ENCODE measurements around the gene MCAM.

MCAM gene

DNA sequence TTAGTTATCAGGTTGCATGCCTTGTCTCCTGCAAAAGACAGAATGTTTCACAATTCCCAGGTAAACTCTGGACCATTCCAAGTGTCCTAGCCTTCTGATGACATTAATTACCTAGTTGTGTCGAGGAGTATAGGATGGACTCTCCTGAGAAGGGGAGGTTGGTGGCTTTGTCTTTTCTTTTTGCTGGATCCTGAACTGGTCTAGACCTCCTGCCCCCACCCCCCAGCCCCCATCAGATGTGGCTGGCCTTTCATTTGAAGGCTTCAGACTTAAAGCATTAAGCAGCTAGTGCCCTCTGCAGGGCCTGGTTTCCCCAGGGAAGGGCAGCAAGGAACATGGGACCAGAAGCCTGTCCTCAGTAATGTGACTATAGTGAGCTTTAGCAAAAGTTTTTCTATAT lies 9.7 kb downstream of the MCAM start:
- no peak for DNase-seq (ENCODE audit: low spot score)

DNA sequence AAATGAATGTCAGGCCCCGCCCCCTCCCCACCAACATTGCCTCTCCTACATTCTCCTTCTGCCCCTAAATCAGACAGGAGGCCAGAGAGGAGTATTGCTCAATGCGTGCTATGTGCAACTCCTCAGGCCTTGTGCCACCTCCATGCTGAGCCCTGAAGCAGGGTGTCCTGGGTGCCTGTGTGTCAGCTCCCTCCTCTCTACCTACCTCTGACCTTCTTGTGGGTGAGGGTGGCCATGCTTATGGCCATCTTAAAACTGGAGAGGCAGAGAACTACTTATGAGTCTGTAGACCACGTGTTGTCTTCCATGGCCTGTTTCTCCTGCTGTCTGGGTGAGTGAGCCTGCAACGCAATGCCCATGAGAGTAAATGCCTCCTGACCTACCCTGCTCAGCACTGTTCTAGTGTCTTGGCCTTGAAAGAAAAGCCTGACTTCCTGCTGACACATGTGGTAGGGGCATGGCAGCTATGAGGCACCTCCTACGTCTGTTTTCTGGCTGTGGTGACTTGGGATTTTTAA lies 10.5 kb downstream of the MCAM start:
- peak; percentile 58 for DNase-seq (ENCODE audit: low spot score)

DNA sequence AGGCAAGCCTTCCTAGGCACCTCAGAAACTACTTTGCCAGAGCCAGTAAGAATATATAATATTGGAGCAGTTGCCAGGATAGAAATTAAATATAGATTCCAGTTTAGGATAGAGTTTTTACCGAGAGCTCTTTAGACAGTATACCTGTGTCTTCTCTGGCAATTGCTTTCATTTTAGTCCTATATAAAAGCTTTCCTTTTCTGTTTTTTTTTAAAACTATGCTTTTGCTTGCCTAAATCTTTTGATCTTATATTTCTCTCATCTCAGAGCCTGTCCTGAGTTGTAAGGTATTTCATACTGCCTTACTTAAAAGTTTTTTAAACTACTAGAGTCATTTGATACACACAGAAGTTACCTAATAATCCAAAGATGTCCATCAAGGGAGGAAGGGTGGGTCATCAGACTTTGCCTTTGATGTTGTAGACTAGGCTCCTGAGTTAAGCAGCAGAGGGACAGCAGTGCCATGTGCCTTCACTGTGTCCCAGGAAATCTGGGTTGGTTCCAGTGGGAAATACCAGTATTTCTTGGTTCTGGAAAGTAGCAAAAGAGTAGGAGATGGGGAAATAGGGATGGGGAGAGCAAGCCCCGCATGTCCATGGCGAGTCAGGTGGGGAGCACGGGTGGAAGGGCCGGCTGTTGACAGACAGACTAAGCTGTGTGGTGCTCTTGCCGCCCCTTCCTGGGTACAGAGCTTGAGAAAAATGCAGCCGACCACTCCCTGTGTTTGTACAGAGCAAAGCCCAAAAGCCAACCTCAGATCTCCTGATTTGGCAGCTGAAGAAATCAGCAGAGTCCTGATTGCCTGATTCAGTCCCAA lies 11.2 kb downstream of the MCAM start:
- DNase-seq (ENCODE audit: low spot score) = no peak

DNA sequence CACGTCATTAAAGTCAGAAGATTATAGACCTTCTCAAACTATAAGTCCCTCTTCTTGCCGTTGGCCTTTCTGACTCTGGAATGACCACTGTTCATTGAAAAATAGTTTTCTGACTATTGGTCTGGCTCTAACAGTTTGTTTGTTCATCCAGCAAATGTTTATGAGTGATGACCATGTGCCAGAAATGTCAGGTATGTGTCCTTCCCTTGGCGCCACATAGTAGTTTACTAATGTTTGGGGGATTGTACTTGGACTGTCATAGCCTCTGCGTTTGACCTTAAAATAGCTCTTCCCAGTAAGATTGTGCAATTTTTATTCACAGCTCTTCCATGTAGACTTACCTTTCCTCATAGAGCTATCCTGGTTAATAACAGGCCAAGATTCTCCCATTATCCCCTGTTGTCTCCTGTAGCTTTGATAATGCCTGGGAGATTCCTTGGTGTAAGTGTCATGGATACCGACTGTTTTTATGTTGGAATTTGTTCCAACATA lies 13.7 kb downstream of the MCAM start:
- DNase-seq (ENCODE audit: low spot score) = no peak

DNA sequence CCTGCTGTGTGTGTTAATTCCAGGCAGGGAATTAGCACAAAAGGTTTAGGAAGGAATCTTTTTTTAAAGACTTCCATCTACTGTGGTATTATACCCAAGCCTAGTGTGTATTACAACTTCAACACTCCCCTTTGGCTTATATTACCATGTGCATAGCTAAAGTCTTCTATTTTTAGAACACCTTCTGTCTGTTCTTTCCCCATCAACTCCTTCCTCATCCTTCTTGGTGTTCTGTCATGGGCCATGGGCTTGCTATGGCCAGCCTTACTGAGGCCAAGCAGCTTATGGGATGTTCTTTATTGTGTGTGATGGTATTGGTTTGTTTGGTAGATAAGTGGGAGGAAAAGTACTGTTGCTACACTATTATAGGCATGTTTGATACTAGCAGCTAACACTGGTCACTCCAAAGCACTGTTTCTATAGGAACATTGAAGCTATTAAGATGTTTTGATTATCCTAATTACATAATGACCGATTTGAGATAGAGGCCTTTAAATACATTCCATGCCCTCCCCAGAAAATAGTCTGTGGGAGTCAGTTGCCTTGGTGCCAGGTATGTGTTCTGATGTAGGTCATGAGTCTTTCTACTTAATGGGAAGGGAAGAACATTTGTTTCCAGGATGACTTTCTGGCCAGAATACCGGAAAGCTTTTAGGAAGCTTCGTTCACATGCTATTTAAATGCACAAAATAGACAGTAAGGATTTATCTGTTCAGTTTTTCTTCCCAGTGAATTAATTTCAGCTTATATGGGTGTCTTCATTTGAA lies 16.5 kb downstream of the MCAM start:
- DNase-seq (ENCODE audit: low spot score) = no peak

DNA sequence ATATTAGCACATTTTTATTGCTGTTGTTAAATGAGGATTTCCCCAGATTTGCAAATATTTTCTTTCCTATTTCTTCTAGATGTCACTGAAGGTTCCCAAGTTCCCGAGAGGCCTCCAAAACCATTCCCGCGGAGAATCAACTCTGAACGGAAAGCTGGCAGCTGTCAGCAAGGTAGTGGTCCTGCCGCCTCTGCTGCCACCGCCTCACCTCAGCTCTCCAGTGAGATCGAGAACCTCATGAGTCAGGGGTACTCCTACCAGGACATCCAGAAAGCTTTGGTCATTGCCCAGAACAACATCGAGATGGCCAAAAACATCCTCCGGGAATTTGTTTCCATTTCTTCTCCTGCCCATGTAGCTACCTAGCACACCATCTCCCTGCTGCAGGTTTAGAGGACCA lies 17.5 kb downstream of the MCAM start:
- DNase-seq (ENCODE audit: low spot score) = no peak

DNA sequence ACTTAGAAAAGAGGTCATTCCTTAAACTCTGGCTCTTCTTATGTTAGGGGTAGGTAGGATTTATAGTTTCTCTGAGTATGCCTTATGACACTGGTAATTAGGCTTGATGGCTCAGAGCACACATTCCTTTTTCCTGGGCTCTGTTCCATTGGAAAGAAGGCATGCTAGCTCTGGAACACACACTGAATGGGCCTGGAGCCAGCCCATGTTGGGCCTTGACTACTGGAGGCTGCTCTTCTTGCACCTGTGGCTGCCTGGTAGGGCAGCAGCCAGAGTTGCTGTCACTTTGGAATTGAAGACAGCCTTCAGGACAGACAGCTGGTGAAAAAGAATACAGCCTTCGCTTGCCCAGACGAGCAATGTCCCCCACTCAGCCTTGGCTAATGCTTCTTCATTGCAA lies 18.2 kb downstream of the MCAM start:
- DNase-seq (ENCODE audit: low spot score) = no peak

DNA sequence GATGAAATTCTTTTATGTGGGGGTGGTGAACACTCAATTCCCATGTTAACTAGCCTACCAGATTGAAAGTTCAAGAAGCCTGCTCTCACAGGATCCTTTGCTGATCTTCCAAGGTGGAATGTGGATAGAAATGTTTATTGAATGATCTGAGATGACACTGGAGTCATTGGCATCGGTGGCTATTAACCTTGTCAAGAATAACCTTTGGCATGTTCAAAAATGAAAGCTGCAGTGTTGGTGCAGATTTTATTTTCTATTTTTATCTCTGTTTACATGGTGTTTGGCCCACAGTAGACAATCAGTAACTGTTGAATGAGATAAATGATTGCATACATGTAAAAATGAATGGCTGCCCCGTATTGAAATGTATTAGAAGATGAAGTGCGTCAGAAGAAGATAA lies 19.0 kb downstream of the MCAM start:
- no peak for DNase-seq (ENCODE audit: low spot score)

DNA sequence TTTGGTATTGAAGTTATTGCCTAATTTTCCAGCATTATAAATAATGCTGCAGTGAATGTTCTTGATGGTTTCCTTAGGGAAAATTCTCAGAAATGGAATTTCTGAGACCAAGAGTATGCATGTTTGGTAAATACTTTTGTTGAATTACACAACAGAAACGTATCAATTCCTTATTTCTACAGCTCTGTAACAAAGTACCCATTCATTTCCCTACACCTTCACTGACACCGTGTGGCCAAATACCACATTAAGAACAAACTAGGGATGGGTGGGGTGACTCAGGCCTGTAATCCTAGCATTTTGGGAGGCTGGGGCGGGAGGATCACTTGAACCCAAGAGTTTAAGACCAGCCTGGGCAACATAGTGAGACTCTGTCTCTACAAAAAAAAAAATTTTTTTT lies 21.8 kb downstream of the MCAM start:
- DNase-seq (ENCODE audit: low spot score) = no peak

DNA sequence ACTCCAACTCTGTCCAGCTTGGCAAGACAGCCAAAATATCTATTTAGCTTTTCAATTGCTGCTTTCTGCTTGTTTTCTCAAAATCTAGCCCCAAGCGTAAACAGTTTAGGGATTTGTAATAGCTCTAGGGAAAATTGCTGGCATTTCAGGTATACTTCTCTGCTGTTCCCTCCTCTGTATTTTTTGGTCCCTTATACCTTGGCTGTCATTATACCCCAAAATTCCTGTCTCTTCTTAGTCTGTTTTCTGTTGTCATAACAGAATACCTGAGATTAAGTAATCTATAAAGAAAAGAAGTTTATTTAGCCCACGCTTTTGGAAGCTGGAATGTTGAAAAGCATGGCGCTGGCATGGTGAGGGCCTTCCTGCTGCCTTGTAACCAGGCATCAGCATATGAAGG lies 23.5 kb downstream of the MCAM start:
- no peak for DNase-seq (ENCODE audit: low spot score)

DNA sequence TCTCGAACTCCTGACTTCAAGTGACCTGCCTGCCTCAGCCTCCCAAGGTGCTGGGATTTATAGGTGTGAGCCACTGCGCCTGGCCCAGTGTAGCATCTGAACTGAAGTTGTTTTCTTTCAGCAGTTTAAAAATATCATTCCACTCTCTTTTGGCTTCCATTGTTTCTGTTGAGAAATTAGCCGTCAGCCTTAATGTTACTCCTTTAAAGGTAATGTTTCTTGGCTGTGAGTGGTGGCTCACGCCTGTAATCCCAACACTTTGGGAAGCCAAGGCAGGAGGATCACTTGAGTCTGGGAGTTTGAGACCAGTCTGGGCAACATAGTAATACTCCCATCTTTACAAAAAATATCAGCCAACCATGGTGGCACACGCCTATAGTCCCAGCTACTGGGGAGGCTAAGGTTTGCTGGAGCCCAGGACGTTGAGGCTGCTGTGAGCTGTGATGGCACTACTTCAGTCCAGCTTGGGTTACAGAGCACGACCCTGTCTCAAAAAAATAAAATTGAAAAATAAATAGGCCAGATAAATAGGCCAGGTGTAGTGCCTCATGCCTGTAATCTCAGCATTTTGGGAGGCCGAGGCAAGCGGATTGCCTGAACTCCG lies 25.9 kb downstream of the MCAM start:
- DNase-seq (ENCODE audit: low spot score) = no peak

DNA sequence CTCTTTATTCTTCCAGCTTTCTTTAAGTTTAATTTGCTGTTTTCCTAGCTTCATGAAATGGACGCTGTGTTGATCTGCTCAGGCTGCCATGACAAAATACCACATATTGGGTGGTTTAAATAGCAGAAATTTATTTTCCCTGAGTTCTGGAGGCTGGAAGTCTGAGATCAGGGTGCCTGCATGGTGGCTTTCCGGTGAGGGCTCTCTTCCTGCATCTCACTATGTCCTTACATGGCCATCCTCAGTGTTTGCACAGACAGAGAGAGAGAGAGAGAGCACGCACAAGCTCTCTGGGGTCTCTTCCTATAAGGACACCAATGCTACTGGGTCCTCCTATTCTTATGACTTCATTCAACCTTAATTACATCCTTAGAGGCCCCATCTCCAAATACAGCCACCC lies 28.7 kb downstream of the MCAM start:
- DNase-seq (ENCODE audit: low spot score) = no peak

DNA sequence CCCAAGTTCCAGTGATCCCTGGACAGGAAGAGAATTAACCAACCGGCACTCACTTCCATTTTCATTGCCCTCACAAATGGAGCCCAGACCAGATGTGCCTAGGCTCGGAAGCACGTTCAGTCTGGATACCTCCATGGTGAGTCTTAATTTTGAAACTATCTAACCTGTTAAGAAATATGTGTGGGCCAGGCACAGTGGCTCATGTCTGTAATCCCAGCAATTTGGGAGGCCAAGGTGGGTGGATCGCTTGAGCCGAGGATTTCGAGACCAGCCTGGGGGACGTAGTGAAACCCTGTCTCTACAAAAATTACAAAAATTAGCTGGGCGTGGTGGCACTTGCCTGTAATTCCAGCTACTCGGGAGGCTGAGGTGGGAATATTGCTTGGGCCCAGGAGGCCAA lies 31.5 kb downstream of the MCAM start:
- no peak for DNase-seq (ENCODE audit: low spot score)

DNA sequence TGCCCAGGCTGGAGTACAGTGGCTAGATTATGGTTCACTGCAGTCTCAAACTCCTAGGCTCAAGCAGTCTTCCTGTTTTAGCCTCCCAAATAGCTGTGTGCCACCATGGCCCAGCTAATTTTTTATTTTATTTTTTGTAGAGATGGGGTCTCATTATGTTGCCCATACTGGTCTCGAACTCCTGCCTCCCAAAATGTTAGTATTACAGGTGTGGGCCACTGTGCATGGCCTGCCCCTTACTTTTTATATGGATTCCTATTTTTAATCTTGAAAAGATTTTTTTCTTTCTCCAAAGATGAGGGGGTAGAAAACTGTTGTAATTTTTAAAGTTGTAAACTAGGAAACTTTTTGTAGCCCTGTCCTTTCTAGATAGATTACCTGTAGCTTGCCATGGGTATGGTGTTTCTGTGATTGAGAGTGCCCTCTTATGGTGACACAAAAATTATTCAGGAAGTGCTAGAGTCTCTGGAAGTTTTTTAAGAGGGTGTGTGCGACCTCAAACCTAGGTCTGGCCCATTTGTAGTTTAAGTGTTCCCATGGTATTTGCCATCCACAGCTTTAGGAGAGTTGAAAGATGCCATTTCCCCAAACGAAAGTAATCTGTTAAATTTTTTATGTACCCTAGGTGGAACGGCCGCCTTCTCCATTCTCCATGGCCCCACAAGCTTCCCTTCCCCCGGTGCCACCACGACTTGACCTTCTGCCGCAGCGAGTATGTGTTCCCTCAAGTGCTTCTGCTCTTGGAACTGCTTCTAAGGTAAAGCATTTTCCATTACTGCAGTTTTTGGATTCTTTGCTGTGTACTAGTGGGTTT lies 32.4 kb downstream of the MCAM start:
- DNase-seq (ENCODE audit: low spot score) = peak; percentile 61

DNA sequence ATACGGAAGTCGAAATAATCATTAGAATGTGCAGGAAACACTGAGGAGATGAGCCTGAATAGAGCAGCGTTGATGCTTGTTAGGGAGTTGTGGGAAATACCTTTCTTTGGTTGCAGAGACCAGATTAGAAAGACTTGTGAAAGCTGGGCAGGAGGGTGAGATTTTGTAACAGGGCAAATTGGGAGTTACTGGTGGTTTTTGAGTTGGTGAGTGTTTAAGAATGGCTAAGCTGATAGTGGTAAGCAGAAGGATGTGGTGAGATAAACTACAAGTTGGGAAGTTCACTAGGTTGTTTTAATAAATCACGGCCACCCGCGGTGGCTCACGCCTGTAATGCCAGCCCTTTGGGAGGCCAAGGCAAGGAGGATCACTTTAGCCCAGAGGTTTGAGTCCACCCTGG lies 34.4 kb downstream of the MCAM start:
- no peak for DNase-seq (ENCODE audit: low spot score)

DNA sequence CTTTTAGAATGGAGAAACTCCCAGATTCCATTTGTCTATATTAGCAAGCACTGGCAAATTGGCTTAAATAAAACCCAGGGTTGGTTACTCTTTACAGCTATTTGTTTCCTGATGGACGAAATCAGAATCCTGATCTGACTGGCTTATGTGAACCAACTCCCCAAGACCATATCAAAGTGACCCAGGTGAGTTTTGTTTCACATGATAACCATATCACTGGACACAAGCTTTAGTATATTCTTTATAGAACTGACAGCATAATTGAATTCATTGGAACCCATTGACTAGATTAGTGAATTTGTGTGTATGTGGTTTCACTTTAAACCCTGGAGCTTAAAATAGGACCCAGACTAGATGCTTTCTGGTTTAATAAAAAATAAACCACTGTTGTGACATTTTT lies 39.3 kb downstream of the MCAM start:
- DNase-seq (ENCODE audit: low spot score) = no peak

DNA sequence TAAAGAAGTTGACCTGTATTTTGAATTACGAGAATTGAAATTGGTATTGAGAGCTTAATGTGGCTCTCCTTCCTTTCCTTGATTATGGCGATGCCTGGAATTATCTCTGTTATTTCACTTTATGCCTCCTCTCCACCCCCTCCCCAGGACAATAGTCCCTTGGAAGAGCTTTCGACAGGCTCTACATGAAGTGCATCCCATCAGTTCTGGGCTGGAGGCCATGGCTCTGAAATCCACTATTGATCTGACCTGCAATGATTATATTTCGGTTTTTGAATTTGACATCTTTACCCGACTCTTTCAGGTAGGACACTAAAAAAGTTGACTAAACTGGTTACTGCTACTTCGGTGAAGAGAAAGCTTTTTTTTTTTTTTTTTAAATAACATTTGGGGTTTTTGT lies 43.2 kb downstream of the MCAM start:
- DNase-seq (ENCODE audit: low spot score) = no peak

DNA sequence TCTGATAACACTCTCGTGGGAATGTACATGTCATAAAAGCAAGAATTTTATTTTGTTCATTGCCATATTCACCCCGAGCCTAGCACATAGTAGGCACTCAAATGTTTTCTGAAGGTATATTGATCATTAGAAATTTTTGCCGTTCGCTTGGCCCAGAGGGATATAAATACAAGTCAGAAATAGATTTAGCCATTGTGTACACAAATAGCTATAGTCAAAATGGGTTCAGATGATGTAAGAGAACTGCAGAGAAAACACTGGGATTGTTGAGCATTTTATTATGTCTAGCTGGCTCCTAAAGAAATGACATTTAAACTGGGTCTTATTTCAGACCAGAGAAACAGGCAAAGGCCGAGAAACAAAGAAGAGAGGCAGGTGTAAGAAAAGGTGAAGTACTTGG lies 49.3 kb downstream of the MCAM start:
- DNase-seq (ENCODE audit: low spot score) = no peak

DNA sequence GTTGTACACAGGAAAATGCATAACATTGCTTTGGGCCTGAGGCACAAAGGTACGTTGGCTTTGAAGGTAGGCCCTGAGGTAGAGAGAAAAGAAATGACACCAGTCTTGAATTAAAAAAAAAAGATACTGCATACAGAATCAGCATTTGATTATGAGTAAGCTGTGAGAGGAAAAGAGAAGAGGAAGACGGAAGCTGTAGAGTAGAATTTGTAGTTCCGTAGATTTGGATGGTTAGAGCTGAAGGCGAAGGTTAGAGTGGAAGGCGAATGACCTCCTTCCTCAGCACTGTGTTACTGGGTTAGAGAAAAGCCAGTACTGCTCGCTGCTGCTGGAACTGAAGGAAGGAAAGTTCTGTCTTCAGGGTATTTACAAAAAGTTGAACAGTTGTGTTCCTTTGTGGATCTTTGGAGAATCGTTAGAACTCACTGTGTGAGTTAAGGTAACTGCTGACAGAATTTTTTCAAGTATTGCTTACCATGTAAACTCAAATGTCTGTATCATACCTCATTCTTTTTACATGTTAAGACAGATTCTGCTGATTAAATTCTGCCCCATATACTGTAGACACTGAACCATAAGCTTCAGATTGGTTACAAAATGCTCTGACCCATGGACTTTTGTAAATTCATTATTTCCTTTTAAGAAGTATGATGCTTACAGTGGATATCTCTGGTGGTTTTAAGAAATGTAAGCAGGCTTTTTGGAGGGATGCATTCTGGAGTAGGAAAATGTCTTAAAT lies 50.2 kb downstream of the MCAM start:
- no peak for DNase-seq (ENCODE audit: low spot score)

DNA sequence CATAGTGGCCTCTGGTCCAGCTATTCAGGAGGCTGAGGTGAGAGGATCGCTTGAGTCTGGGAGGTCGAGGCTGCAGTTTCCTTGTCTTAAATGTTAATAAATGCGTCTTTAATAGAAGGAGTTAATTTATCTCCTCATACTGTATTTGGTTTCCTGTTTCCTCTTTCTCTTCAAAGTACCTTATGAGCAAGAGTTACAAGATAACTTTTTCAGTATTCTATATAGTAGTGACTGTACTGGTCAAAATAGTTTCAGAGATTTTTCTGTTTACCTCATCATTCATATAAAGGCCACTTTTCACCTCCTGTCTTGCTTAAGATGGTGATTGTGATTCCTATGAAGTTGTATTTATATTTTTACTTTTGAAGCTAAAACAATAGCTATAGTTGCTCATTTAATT lies 50.9 kb downstream of the MCAM start:
- no peak for DNase-seq (ENCODE audit: low spot score)

DNA sequence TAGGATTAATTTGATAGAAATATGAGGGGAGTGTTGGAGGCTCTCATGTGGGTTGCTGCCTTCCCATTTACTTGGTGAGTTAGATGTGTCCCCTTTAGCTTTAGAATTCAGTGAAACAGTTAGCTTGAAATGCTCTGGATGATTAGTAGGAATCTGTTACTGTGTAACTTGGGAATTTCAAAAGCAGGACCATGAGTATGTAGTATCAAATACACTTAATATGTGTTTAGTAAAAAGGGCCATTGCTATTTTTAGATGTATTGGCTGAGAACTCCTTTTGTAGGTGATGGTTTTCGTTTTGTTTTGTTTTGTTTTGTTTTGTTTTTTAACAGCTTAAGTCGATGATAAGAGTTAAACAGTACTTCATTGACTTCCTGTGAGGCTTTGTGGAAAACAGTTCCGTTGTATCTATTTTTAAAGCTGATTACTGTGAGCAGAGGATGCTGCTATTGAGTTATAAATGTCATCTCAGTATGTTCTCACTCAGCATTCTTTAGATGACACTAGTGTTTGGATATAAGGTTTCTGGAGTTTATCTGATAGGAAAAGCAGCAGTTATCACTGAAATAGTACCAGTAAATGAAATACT lies 53.5 kb downstream of the MCAM start:
- no peak for DNase-seq (ENCODE audit: low spot score)
